Neural cell (in vitro differentiated cells): ENCODE measurements around the gene CASTOR2. TPM values are rescaled to one million over a fixed set of nuclear protein-coding genes. Genes with fewer than 3 reads are reported as not detected.

ENCODE experiments used
- H2AFZ ChIP-seq: fragments of 200-600, 300-800 bp; sonication (generic), shearing (Covaris generic); 2 replicates; pipeline ENCODE4 v1.6.0; 2014; ENCODE audit warnings: low read depth, mild to moderate bottlenecking, antibody characterized with exemption, low read length, moderate library complexity
- H3F3A ChIP-seq: fragments of 200-600 bp; shearing (Covaris generic); 2 replicates; pipeline ENCODE4 v1.6.1; 2016; ENCODE audit warnings: mild to moderate bottlenecking, moderate library complexity, mixed read lengths, antibody characterized with exemption, low read length; ENCODE audit not compliant: insufficient read depth, poor library complexity, severe bottlenecking
- H3K27ac ChIP-seq: fragments of 200-600, 300-800 bp; sonication (generic), shearing (Covaris generic); 2 replicates; pipeline ENCODE4 v1.5.1; 2014; ENCODE audit warnings: mild to moderate bottlenecking, low read length, moderate library complexity
- H3K27me3 ChIP-seq: fragments of 300-800, 200-600 bp; sonication (generic), shearing (Covaris generic); 2 replicates; pipeline ENCODE4 v1.6.0; 2014; ENCODE audit warnings: mild to moderate bottlenecking, low read depth, low read length, moderate library complexity; ENCODE audit not compliant: insufficient read depth
- H3K36me3 ChIP-seq: fragments of 300-800, 200-600 bp; sonication (generic), shearing (Covaris generic); 2 replicates; pipeline ENCODE4 v1.5.1; 2014; ENCODE audit warnings: mild to moderate bottlenecking, antibody characterized with exemption, low read length, moderate library complexity; ENCODE audit not compliant: insufficient read depth
- H3K4me2 ChIP-seq: fragments of 300-800, 200-600 bp; sonication (generic), shearing (Covaris generic); 2 replicates; pipeline ENCODE4 v1.6.0; 2014; ENCODE audit warnings: mild to moderate bottlenecking, low read length
- H3K4me3 ChIP-seq: fragments of 300-800, 200-600 bp; sonication (generic), shearing (Covaris generic); 2 replicates; pipeline ENCODE4 v1.5.1; 2014; ENCODE audit warnings: mild to moderate bottlenecking, low read length, moderate library complexity
- H3K79me2 ChIP-seq: fragments of 200-600 bp; shearing (Covaris generic); replicated peaks from 2 replicates; pipeline ENCODE4 v1.6.0; 2014; ENCODE audit warnings: mild to moderate bottlenecking, low read length, moderate library complexity; ENCODE audit not compliant: insufficient read depth
- H3K9ac ChIP-seq: fragments of 300-800, 200-600 bp; sonication (generic), shearing (Covaris generic); 2 replicates; pipeline ENCODE4 v1.6.1; 2016; ENCODE audit warnings: mild to moderate bottlenecking, low read length, mixed read lengths
- H3K9me2 ChIP-seq: fragments of 200-600 bp; shearing (Covaris generic); 2 replicates; pipeline ENCODE4 v1.6.1; 2016; ENCODE audit warnings: mild to moderate bottlenecking, low read length, mixed read lengths; ENCODE audit not compliant: insufficient read depth
- H3K9me3 ChIP-seq: fragments of 200-600, 300-800 bp; sonication (generic), shearing (Covaris generic); 2 replicates; pipeline ENCODE4 v1.6.1; 2016; ENCODE audit warnings: mild to moderate bottlenecking, mixed run types, low read length, moderate library complexity, mixed read lengths
- H4K20me1 ChIP-seq: fragments of 200-600 bp; shearing (Covaris generic); 2 replicates; pipeline ENCODE4 v1.6.1; 2016; ENCODE audit warnings: mild to moderate bottlenecking, mixed run types; ENCODE audit not compliant: insufficient read depth
- CTCF ChIP-seq: fragments of 450-650 bp; IDR thresholded peaks from 2 replicates; pipeline ENCODE4 v1.5.1; 2014; ENCODE audit warnings: antibody characterized with exemption, mild to moderate bottlenecking, moderate library complexity; ENCODE audit not compliant: poor library complexity, severe bottlenecking
- EP300 ChIP-seq: fragments of 450-650 bp; conservative IDR thresholded peaks from 2 replicates; pipeline ENCODE4 v1.6.1; 2014; ENCODE audit warnings: antibody characterized with exemption, mild to moderate bottlenecking, moderate library complexity; ENCODE audit not compliant: poor library complexity, severe bottlenecking
- EZH2 ChIP-seq: fragments of 200-600, 300-800 bp; shearing (Covaris generic), sonication (generic); IDR thresholded peaks from 2 replicates; pipeline ENCODE4 v1.6.1; 2014; ENCODE audit warnings: antibody characterized with exemption, low read length, borderline replicate concordance, mild to moderate bottlenecking; ENCODE audit not compliant: insufficient read depth, poor library complexity, severe bottlenecking
- MXI1 ChIP-seq: fragments of 450-650 bp; conservative IDR thresholded peaks from 2 replicates; pipeline ENCODE4 v1.6.1; 2014; ENCODE audit warnings: antibody characterized with exemption, mild to moderate bottlenecking; ENCODE audit not compliant: poor library complexity, severe bottlenecking
- POLR2AphosphoS5 ChIP-seq: IDR thresholded peaks from 2 replicates; pipeline ENCODE4 v1.6.1; 2012
- RAD21 ChIP-seq: fragments of 450-650 bp; conservative IDR thresholded peaks from 2 replicates; pipeline ENCODE4 v1.6.1; 2014; ENCODE audit warnings: antibody characterized with exemption, mild to moderate bottlenecking, moderate library complexity
- REST ChIP-seq: IDR thresholded peaks from 2 replicates; pipeline ENCODE4 v1.6.1; 2012; ENCODE audit warnings: borderline replicate concordance
- SMC3 ChIP-seq: fragments of 450-650 bp; conservative IDR thresholded peaks from 2 replicates; pipeline ENCODE4 v1.6.1; 2014; ENCODE audit warnings: antibody characterized with exemption, mild to moderate bottlenecking, moderate library complexity; ENCODE audit not compliant: poor library complexity
- TAF1 ChIP-seq: IDR thresholded peaks from 2 replicates; pipeline ENCODE4 v1.6.1; 2012; ENCODE audit warnings: low read depth
- polyA plus RNA-seq: library from polyadenylated mRNA; depleted of rRNA; stranded (reverse); fragments of >200 nt; gene quantifications from 2 replicates; pipeline ENCODE4 v1.2.3, GENCODE V29; 2014

The CASTOR2 gene
- polyA plus RNA-seq, 1 donor from 2014 or later: 13.7 TPM

GRCh38 chr7:75048435-75049379 lies 84.2 kb downstream of the CASTOR2 start:
- no peak overlapping the region for H3K4me2 ChIP-seq
- no peaks in the 10 kb centered on the region for H3K36me3 ChIP-seq
- no peak overlapping the region for H3K9ac ChIP-seq

More at GRCh38 chr7:75048435-75049379, 84.2 kb downstream of the CASTOR2 start:
- no peaks in the 10 kb centered on the region for H3K27me3 ChIP-seq
- H2AFZ ChIP-seq: no peak overlapping the region
- TF ChIP-seq RAD21: no peak
- TF ChIP-seq POLR2AphosphoS5: no peak
- TF ChIP-seq MXI1: no peak
- no peak for TF ChIP-seq EP300
- no peak for TF ChIP-seq SMC3
- TF ChIP-seq CTCF: no peak
- no peak for TF ChIP-seq TAF1
- no peak for TF ChIP-seq EZH2
- TF ChIP-seq REST: no peak
- H3K9me3 ChIP-seq: no peaks in the 10 kb centered on the region
- no peak overlapping the region for H3K4me3 ChIP-seq
- no peak overlapping the region for H3K27ac ChIP-seq
- no peaks in the 10 kb centered on the region for H3K9me2 ChIP-seq
- no peaks in the 10 kb centered on the region for H3K79me2 ChIP-seq
- H3F3A ChIP-seq: no peaks in the 10 kb centered on the region
- H4K20me1 ChIP-seq: no peaks in the 10 kb centered on the region
